ENCODE data around the gene NDUFA5.

NDUFA5 gene

GRCh38 chr7:123498601-123499000 lies 59.0 kb downstream of the NDUFA5 start:
- POLR2A ChIA-PET = no interaction called here
- no peak for DNase-seq (ENCODE audit: extremely low spot score)
- CTCF ChIA-PET = no interaction called here
- no peak for TF ChIP-seq BHLHE40 (IDR thresholded peaks at IDR 0.05; ENCODE audit: borderline replicate concordance)
- TF ChIP-seq SUZ12 (IDR thresholded peaks at IDR 0.05) = no peak
- no peak for TF ChIP-seq L3MBTL2 (conservative IDR thresholded peaks at IDR 0.05)
- TF ChIP-seq SP1 (IDR thresholded peaks at IDR 0.05) = no peak
- no peak for TF ChIP-seq HDGF (IDR thresholded peaks at IDR 0.05; ENCODE audit: borderline replicate concordance)
- no peak for TF ChIP-seq LEF1 (IDR thresholded peaks at IDR 0.05; ENCODE audit: borderline replicate concordance)
- TF ChIP-seq FOXM1 (IDR thresholded peaks at IDR 0.05; ENCODE audit: borderline replicate concordance) = no peak
- TF ChIP-seq CTBP1 (IDR thresholded peaks at IDR 0.05; ENCODE audit: borderline replicate concordance) = no peak
- TF ChIP-seq ELF4 (IDR thresholded peaks at IDR 0.05) = no peak
- TF ChIP-seq TARDBP (IDR thresholded peaks at IDR 0.05) = no peak
- TF ChIP-seq ARNT (IDR thresholded peaks at IDR 0.05) = no peak

- POLR2A ChIA-PET = no interaction called here
- CTCF ChIA-PET = no interaction called here
- no peak for DNase-seq (ENCODE audit: extremely low spot score)
- TF ChIP-seq ZNF384 (IDR thresholded peaks at IDR 0.05) = no peak
Observed at GRCh38 chr7:123498031-123498430, 59.6 kb downstream of the NDUFA5 start.

GRCh38 chr7:123494193-123494796 lies 63.3 kb downstream of the NDUFA5 start:
- ChIA-PET POLR2A (interaction anchor here (1.0 kb wide), 1 partner anchor 255 kb away, joined by 3 read pairs; the partner anchor contains the start of gene WASL), CTCF (interaction anchor here (0.6 to 1.1 kb wide), 7 partner anchors 8 to 130 kb away, joined by 3 to 5 read pairs (median 4); no protein-coding TSS in a partner anchor)
- DNase-seq (ENCODE audit: extremely low spot score) = peak; percentile 12
- TF ChIP-seq L3MBTL2 (conservative IDR thresholded peaks at IDR 0.05) = no peak
- TF ChIP-seq FOXK2 (IDR thresholded peaks at IDR 0.05) = no peak
- no peak for TF ChIP-seq CTBP1 (IDR thresholded peaks at IDR 0.05; ENCODE audit: borderline replicate concordance)
- TF ChIP-seq TARDBP (IDR thresholded peaks at IDR 0.05) = no peak
- no peak for TF ChIP-seq SP1 (IDR thresholded peaks at IDR 0.05)
- TF ChIP-seq FOXA1 (IDR thresholded peaks at IDR 0.05) = no peak
- TF ChIP-seq PKNOX1 (IDR thresholded peaks at IDR 0.05) = no peak

GRCh38 chr7:123492485-123492884 lies 65.1 kb downstream of the NDUFA5 start:
- CTCF ChIA-PET = interaction anchor here (1.0 to 1.3 kb wide), 2 partner anchors 35 to 43 kb away, joined by 3 read pairs; no protein-coding TSS in a partner anchor
- TF ChIP-seq ARNT (IDR thresholded peaks at IDR 0.05) (no peak), CTBP1 (IDR thresholded peaks at IDR 0.05; ENCODE audit: borderline replicate concordance) (no peak), TARDBP (IDR thresholded peaks at IDR 0.05) (no peak), FOXK2 (IDR thresholded peaks at IDR 0.05) (no peak), SUZ12 (IDR thresholded peaks at IDR 0.05) (no peak), NFRKB (IDR thresholded peaks at IDR 0.05) (no peak), ZNF384 (IDR thresholded peaks at IDR 0.05) (no peak)
- peak; percentile 14 for DNase-seq (ENCODE audit: extremely low spot score)
- POLR2A ChIA-PET = no interaction called here

Data from HEK293T (cell line).